B cell (primary cell): Measurements from ENCODE around the gene MIS18BP1. TPM values are rescaled to one million over a fixed set of nuclear protein-coding genes. Genes with fewer than 3 reads are reported as not detected.

Experiments used
- ATAC-seq: fragments of 200-7000 bp; cut with Tn5 transposase; one replicate; pipeline ENCODE4 v1.10.0; 2021; ENCODE audit warnings: low read depth, mild to moderate bottlenecking, moderate number of reproducible peaks, moderate library complexity
- CTCF ChIA-PET: fragments of 350-600 bp; sonication (Branson Sonifier 250); formaldehyde crosslinking; loops from one replicate; lab custom pipeline; 2021; ENCODE audit warnings: antibody characterized with exemption, inconsistent platforms; lab: Charles Lee
- POLR2A ChIA-PET: fragments of 350-600 bp; sonication (Branson Sonifier 250); formaldehyde crosslinking; loops from one replicate; lab custom pipeline; 2021; ENCODE audit warnings: antibody characterized with exemption; lab: Charles Lee
- DNase-seq: peaks from one replicate; pipeline ENCODE4 v3.0.0; 2013
- H2AFZ ChIP-seq: 2 replicates; pipeline ENCODE4 v1.6.1; 2012; ENCODE audit warnings: mild to moderate bottlenecking, low read depth, low read length; ENCODE audit not compliant: insufficient read depth, poor library complexity, severe bottlenecking
- H3K27ac ChIP-seq, 2 donors: 1 replicate in 1 of 2; 2 replicates in 1 of 2; pipeline ENCODE4 v1.5.1; 2012 to 2013; ENCODE audit warnings: low read length in 2 of 2, mild to moderate bottlenecking in 2 of 2, moderate library complexity in 1 of 2
- H3K27me3 ChIP-seq, 4 experiments: fragments of 200-600 bp in 1 of 4; sonication (generic) in 1 of 4; replicated peaks in 1 of 4; 1 replicate in 2 of 4; 2 replicates in 2 of 4; pipeline versions ENCODE4 v1.6.1 to v1.7.0; 2013 to 2016; ENCODE audit warnings: low read length in 3 of 4, mild to moderate bottlenecking in 2 of 4, mixed read lengths in 1 of 4, moderate library complexity in 1 of 4; ENCODE audit not compliant: insufficient read depth in 4 of 4, control insufficient read depth in 3 of 4; ENCODE audit errors: control extremely low read depth in 1 of 4
- H3K36me3 ChIP-seq, 2 experiments: replicated peaks in 1 of 2; 1 replicate in 1 of 2; 2 replicates in 1 of 2; pipeline versions ENCODE4 v1.6.1 to v1.7.1; 2013; ENCODE audit warnings: low read length in 1 of 2; ENCODE audit not compliant: insufficient read depth in 2 of 2, control insufficient read depth in 1 of 2; ENCODE audit errors: control extremely low read depth in 1 of 2, extremely low read depth in 1 of 2
- H3K4me1 ChIP-seq, 2 donors: fragments of 200-600 bp in 1 of 2; sonication (generic) in 1 of 2; 1 replicate in 1 of 2; 2 replicates in 1 of 2; pipeline versions ENCODE4 v1.5.1 to v1.6.1; 2013 to 2017; ENCODE audit warnings: low read length in 2 of 2; ENCODE audit not compliant: control insufficient read depth in 2 of 2, insufficient read depth in 2 of 2
- H3K4me2 ChIP-seq: replicated peaks from 2 replicates; pipeline ENCODE3; 2012; ENCODE audit warnings: mild to moderate bottlenecking, low read depth, low read length; ENCODE audit not compliant: poor library complexity, severe bottlenecking
- H3K4me3 ChIP-seq, 5 experiments: fragments of 200-600 bp in 1 of 5; sonication (generic) in 1 of 5; 1 replicate in 3 of 5; 2 replicates in 2 of 5; pipeline versions ENCODE4 v1.5.1 to v1.7.0; 2011 to 2016; ENCODE audit warnings: low read length in 4 of 5, mild to moderate bottlenecking in 4 of 5, low read depth in 2 of 5, control low read depth in 1 of 5, moderate library complexity in 1 of 5; ENCODE audit not compliant: insufficient read depth in 1 of 5; ENCODE audit errors: control extremely low read depth in 1 of 5, extremely low read depth in 1 of 5
- H3K79me2 ChIP-seq: fragments of 200-600 bp; sonication (generic); one replicate; pipeline ENCODE4 v1.6.0; 2016; ENCODE audit warnings: low read length; ENCODE audit not compliant: control insufficient read depth, insufficient read depth
- H3K9ac ChIP-seq: fragments of 200-600 bp; sonication (generic); 2 replicates; pipeline ENCODE4 v1.6.1; 2017; ENCODE audit warnings: mild to moderate bottlenecking, low read length, moderate library complexity
- H3K9me3 ChIP-seq, 3 donors: one replicate each; pipeline versions ENCODE4 v1.6.1 to v1.7.1; 2013; ENCODE audit warnings: low read length in 2 of 3; ENCODE audit not compliant: control insufficient read depth in 2 of 3, insufficient read depth in 1 of 3; ENCODE audit errors: control extremely low read depth in 1 of 3
- H4K20me1 ChIP-seq: 2 replicates; pipeline ENCODE4 v1.6.0; 2012; ENCODE audit warnings: mild to moderate bottlenecking, low read length; ENCODE audit not compliant: insufficient read depth, control insufficient read depth, poor library complexity, severe bottlenecking
- H3K27ac Mint-ChIP-seq: one replicate; pipeline ENCODE4 v1.8.0; 2021; ENCODE audit warnings: mixed read lengths
- H3K27me3 Mint-ChIP-seq: one replicate; pipeline ENCODE4 v1.8.0; 2021; ENCODE audit warnings: mixed read lengths
- H3K4me1 Mint-ChIP-seq: one replicate; pipeline ENCODE4 v1.8.0; 2021; ENCODE audit warnings: mixed read lengths
- H3K4me3 Mint-ChIP-seq: one replicate; pipeline ENCODE4 v1.8.0; 2021; ENCODE audit warnings: mixed read lengths
- H3K9me3 Mint-ChIP-seq: one replicate; pipeline ENCODE4 v1.8.0; 2022; ENCODE audit warnings: mixed read lengths; ENCODE audit not compliant: insufficient read depth
- EZH2 ChIP-seq: IDR thresholded peaks from 2 replicates; pipeline ENCODE4 v1.6.1; 2012; ENCODE audit warnings: borderline replicate concordance, low read depth, mild to moderate bottlenecking, moderate library complexity, low read length; ENCODE audit not compliant: insufficient read depth, poor library complexity, severe bottlenecking
- WGBS: methylation state at CpG from one replicate; pipeline ENCODE4 v1.1.5; 2013; ENCODE audit warnings: missing lambda C conversion rate; ENCODE audit not compliant: insufficient coverage; 5-methylcytosine and 5-hydroxymethylcytosine counted together
- intact Hi-C: fragments of 100-400 bp; cut with micrococcal nuclease; formaldehyde crosslinking; loops from one replicate; pipeline ENCODE4 v1.10.0; 2022
- polyA plus RNA-seq: library from polyadenylated mRNA; depleted of rRNA; stranded (reverse); fragments of >200 nt; gene quantifications from 2 replicates; pipeline ENCODE4 v1.2.3, GENCODE V29; 2012
- total RNA-seq, 2 donors: library from RNA; stranded (reverse); fragments of 120-200 nt in 1 of 2; gene quantifications; 1 replicate in 1 of 2; 2 replicates in 1 of 2; pipeline versions ENCODE4 v1.2.3 to v1.2.4, GENCODE V29; 2013 to 2022
- TF ChIP-seq, protein P1 (sequence below): fragments of 200-600 bp; IDR thresholded peaks from one replicate; pipeline ENCODE4 v1.8.0; 2022; ENCODE audit warnings: antibody characterized with exemption, mild to moderate bottlenecking

Gene MIS18BP1
- total and polyA plus RNA-seq, 2 donors (not counting 1 experiment from before 2014, with no cell fraction given), result 30.0 to 92.5 TPM

DNA sequence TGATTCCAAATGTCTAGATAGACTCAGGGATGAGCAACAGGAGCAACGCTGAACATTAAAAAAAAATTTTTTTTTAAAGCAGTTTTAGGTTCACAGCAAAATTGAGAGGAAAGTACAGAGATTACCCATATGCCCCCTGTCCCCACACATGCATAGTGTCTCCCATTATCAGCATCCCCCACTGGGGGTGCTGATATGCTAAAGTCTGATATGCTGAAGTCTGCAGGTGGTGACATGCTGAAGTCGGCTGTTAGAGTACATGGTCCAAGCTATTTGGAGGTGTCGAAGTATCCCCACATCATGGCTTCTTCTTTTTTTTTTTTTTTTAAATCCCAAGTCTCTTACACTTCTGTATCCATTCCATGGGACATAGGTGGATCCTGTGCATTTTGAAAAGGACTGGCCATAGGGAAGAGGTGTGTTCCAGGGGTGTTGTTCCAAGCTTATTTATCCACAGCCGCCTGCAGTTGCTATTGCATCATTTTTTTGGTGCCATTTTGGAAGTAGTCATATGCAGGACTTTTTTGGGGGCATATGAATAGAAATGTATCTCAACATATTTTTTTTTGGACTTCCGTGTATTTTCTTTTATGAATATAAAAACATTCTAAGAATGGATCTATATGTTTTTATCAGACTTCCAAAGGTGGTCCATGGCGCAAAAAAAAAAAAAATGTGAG lies 19.0 kb upstream of the MIS18BP1 start:
- Histone ChIP-seq H3K27ac (no peak overlapping the region), H4K20me1 (no peaks in the 10 kb centered on the region), H3K9ac (no peak overlapping the region), H3K4me3 (no peak overlapping the region), H3K36me3 (no peaks in the 10 kb centered on the region), H3K9me3 (no peaks in the 10 kb centered on the region), H3K79me2 (no peaks in the 10 kb centered on the region), H2AFZ (no peak overlapping the region), H3K27me3 (no peaks in the 10 kb centered on the region), H3K4me1 (no peaks in the 10 kb centered on the region), H3K4me2 (no peak overlapping the region)
- no peak for TF ChIP-seq EZH2
- TF ChIP-seq, protein P1, sequence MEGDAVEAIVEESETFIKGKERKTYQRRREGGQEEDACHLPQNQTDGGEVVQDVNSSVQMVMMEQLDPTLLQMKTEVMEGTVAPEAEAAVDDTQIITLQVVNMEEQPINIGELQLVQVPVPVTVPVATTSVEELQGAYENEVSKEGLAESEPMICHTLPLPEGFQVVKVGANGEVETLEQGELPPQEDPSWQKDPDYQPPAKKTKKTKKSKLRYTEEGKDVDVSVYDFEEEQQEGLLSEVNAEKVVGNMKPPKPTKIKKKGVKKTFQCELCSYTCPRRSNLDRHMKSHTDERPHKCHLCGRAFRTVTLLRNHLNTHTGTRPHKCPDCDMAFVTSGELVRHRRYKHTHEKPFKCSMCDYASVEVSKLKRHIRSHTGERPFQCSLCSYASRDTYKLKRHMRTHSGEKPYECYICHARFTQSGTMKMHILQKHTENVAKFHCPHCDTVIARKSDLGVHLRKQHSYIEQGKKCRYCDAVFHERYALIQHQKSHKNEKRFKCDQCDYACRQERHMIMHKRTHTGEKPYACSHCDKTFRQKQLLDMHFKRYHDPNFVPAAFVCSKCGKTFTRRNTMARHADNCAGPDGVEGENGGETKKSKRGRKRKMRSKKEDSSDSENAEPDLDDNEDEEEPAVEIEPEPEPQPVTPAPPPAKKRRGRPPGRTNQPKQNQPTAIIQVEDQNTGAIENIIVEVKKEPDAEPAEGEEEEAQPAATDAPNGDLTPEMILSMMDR, result no peak
- Mint-ChIP-seq H3K4me1 (no peaks in the 10 kb centered on the region), H3K27ac (no peak overlapping the region), H3K9me3 (no peaks in the 10 kb centered on the region), H3K4me3 (no peak overlapping the region), H3K27me3 (no peaks in the 10 kb centered on the region)
- WGBS, result no CpG with 5 or more reads among the region's 6 CpGs
- ATAC-seq (no peak), DNase-seq (no peak)
- intact Hi-C loops, result no loop called here
- POLR2A ChIA-PET, result no interaction called here
- CTCF ChIA-PET, result no interaction called here

DNA sequence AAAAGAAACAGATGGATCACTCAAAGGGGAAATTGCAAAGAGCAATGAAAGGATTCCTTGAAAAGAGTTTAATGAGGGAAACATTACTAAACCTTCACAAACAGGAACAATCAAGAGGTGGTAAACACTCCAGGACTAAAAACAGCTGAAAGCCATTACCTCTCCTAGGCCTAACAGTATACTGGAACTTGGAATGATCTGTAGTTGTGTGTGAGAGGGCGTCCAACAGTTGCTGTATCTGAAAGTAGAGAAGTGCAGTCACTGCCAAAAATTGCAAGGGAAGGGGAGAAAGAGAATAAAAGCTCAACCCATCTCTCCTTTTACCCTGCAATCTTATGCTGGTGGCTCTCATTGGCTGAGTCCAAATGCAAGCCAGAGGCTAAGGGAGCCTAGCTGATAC lies 17.0 kb upstream of the MIS18BP1 start:
- H3K4me3 ChIP-seq, result no peak overlapping the region
- DNase-seq (no peak), ATAC-seq (no peak)
- H2AFZ ChIP-seq, result no peak overlapping the region
- no peaks in the 10 kb centered on the region for H3K79me2 ChIP-seq
- no peaks in the 10 kb centered on the region for H3K9me3 ChIP-seq
- TF ChIP-seq, protein P1, result no peak
- TF ChIP-seq EZH2, result no peak
- no peak overlapping the region for H3K27ac ChIP-seq
- H3K36me3 ChIP-seq, result no peaks in the 10 kb centered on the region
- no peaks in the 10 kb centered on the region for H3K27me3 ChIP-seq
- no peak overlapping the region for H3K4me2 ChIP-seq
- intact Hi-C loops, result no loop called here
- H3K9ac ChIP-seq, result no peak overlapping the region
- H3K4me3 Mint-ChIP-seq, result no peak overlapping the region
- no peaks in the 10 kb centered on the region for H4K20me1 ChIP-seq
- ChIA-PET CTCF (interaction anchor here (0.7 to 3.5 kb wide), 7 partner anchors 9 to 356 kb away, joined by 3 to 27 read pairs (median 4); partner anchors contain the start of gene MIS18BP1), POLR2A (interaction anchor here (0.6 kb wide), 1 partner anchor 373 kb away, joined by 7 read pairs; a partner anchor contains a TSS)
- H3K27me3 Mint-ChIP-seq, result peaks cover 1% of the 10 kb centered on the region
- H3K4me1 Mint-ChIP-seq, result no peaks in the 10 kb centered on the region
- WGBS, result no CpG with 5 or more reads among the region's 1 CpG
- no peaks in the 10 kb centered on the region for H3K4me1 ChIP-seq
- no peak overlapping the region for H3K27ac Mint-ChIP-seq
- H3K9me3 Mint-ChIP-seq, result no peaks in the 10 kb centered on the region
